ENCODE measurements around the gene SLC6A7. TPM values are rescaled to one million over a fixed set of nuclear protein-coding genes. Genes with fewer than 3 reads are reported as not detected.

SLC6A7 gene
- total RNA-seq, 2 donors from 2014 or later = 13.2 to 30.4 TPM

DNA sequence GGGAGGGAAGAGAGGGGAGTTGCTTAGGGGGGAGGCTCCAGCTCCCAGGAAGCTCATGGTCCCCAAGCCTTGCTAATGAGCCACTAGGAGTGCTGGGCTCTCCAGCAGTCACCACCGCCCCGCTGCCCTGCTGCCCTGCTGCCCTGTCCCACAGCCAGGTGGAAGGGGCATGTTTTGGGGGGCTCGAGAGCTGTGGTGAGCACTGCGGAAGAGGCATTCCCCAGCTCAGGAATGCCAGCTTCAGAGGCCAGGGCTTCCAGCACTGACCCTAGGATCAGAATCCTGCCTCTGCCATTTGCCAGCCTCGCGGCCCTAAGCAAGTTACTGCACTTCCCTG is 16.9 kb downstream of the SLC6A7 start:
- ATAC-seq = no peak

DNA sequence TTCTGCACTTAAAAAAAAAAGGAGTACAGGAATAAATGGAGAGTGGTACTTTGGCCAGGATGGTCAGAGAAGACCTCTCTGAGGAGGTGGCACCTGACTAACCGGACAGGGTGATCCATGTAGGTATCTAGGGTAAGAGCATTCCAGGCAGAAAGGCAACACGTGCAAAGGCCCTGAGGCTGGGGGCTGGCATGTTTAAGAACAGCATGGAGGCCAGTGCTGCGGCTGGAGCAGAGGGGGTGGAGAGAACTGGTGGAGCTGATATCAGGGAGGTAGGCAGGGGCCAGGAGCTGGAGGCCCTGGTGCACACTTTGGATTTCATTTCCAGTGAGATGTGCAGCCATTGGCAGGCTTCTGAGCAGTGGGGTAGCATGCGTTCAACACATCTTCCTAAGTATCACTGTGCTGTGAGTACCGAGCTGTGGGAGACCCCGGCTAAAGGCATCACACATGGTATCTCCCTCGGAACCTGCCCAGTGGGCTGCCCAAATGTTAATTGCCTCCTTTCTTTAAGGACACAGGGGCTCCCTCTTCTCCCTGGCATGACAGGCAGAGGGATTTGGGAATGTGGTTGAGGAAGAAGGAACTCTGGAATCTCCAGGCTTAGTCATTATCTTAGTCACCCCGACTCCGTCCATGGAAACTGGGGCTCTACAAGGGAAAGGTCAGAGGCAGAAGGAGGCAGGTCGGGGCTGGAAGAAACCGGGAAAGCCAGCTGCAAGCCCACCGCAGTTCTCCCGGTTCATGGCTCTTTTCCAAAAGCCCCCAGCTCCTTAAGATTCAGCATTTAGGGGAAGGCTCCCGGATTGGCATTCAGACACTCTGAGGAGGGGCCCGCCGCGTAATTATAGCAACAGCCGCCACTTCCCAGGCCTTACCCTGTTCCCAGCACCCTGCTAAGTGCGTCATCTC is 18.6 kb downstream of the SLC6A7 start:
- DNase-seq (no peak), ATAC-seq (no peak)
- intact Hi-C loops (cut with DNase I, micrococcal nuclease) = no loop called here

More for the DNA sequence above, 16.9 kb downstream of the SLC6A7 start:
- intact Hi-C loops (cut with DNase I, micrococcal nuclease) = no loop called here
- DNase-seq = no peak

GRCh38 chr5:150209099-150209635 is 19.3 kb downstream of the SLC6A7 start:
- ATAC-seq (peak; percentile 69), DNase-seq (peak; percentile 72 to 87)
- intact Hi-C loops (cut with DNase I, micrococcal nuclease) = no loop called here

GRCh38 chr5:150210644-150211043 is 20.8 kb downstream of the SLC6A7 start:
- intact Hi-C loops (cut with DNase I, micrococcal nuclease) = no loop called here
- DNase-seq (no peak), ATAC-seq (peak; percentile 2)

DNA sequence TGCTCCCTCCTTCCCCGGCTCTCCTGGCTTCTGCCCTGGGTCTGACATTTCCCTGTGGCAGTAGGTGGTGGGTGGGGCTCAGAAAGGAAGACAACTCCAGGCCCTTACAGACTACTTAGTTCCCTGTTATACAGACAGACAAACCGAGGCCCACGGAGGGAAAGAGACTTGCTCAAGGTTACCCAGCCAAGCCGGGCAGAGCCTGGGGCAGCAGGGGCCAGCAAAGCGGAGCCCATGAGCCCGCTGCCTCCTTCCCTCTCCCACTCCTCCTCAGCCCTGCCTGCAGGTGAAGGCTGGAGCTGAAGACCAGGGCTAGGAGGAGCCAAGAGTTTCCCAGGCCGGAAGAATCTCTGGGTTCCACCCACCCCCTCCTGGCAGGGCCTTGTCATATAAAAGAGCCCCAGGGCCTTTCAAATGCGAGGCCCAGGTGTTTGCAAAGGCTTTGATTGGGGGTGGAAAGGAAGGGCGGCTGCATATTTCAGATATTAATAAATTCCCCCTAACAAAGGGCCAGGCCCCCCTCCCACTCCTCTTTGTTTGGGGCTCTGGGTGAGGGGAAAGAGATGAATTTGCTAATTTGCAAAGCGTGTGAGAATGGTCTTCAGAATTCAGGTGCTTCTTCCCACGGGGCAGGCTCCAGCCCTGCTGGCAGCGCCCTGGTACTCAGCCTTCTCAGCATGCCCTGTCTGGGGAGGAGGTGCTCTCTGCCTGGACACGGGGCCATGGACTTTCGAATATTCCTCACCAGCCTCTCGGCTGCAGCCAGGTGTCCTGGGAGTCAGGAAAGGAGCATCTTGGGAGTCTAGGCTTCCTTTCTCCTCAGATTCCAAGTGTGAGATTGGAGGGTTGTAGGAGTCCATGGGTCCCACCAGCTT is 21.5 kb downstream of the SLC6A7 start:
- DNase-seq (peak; percentile 72 to 75), ATAC-seq (peak; percentile 68)
- intact Hi-C loops (cut with DNase I, micrococcal nuclease) = no loop called here

- intact Hi-C loops (cut with DNase I, micrococcal nuclease) = no loop called here
- DNase-seq (no peak), ATAC-seq (no peak)
Measured at GRCh38 chr5:150213530-150213929, 23.7 kb downstream of the SLC6A7 start.

DNA sequence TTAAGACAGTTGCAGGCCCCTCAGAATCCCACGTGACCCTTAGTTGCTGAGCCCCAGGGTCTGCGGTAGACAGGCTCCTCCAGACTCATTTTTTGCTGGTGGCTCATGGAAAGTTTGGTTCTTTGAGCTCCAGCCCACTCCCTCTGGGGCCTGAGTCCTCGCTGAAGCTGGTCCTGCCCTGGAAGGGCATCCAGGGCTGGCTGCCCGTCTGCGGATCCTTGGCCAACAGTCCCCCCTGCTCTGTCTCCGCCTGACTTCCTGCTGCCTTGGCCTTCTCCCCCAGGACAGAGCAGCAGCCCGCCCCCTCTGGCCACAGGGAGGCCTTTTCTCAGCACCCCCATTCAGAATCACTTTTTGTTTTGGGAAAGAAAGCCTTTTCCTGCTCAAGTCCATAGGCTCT is 24.4 kb downstream of the SLC6A7 start:
- intact Hi-C loops (cut with DNase I, micrococcal nuclease) = no loop called here
- ATAC-seq (no peak), DNase-seq (no peak)

DNA sequence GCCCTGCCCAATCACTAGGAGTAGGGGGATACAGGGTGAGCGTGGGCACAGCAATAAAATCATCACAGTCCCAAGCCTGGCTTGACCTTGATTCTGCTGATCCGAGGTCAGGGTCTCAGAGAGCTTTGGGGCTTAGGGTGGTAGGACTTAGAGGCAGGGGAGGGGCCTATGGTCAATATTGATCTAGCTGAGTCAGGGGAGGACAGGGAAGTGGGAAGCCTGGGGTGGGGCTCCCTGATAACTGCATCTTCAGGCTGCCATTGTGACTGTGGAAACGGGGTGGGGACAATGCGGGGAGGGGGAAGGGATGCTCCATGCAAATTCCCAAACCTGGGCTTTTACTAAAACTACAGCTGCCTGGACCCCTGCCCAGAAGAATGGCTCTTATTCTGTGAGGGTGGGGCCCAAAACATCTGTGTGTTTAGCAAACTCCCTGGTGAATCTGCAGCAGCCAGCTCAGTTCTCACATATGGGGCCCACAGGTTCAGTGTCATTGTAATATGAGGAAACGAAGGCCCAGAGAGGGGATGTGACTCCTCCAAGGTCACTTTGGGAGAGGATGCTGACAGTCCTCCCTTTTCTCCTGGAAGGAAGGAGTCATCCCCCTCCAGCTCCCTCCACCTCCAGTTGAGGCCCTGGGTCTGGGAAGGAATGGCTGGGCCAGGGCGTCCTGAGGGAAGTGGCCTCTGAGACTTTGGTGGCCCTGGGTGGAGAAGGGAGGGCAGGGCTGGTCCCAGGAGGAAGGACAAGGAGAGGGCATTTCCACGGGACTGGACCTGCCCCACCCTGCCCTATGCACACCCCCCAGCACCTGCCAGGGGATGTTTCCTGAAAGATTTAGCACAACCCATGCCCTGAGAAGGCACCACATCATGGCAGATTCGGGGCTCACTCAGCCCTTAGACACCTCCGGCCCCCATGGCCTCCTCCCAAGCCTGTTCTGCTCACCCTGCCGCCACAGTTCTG is 26.4 kb downstream of the SLC6A7 start:
- peak; percentile 69 to 85 for DNase-seq
- intact Hi-C loops (cut with DNase I, micrococcal nuclease) = loop anchor here (2.0 to 5.0 kb wide), 2 partner anchors 85 to 89 kb away; no protein-coding TSS in a partner anchor
- ATAC-seq = peak; percentile 70

DNA sequence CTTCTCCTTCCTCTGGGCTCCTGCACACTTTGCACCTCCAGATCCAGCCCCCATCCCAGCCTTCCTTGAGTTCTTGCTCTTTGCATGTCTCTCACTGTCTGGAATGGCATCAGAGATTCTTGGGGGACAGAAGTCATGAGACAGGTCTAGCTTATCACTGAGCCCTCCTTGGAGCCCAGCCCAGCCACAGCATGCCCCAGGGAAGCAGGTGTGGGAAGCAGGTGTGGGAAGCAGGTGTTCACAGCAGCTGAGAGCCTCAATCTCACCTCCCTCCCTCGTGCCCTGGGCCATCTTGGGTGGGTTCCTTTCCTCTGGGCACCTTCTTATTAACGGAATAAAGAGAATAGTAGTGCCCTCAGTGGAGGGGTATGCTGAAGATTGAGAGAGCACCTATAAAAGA is 27.2 kb downstream of the SLC6A7 start:
- intact Hi-C loops (cut with DNase I, micrococcal nuclease) = loop anchor here (2.0 to 5.0 kb wide), 2 partner anchors 86 to 90 kb away; no protein-coding TSS in a partner anchor
- peak; percentile 55 to 68 for DNase-seq
- ATAC-seq = peak; percentile 39

GRCh38 chr5:150217873-150218692 is 28.2 kb downstream of the SLC6A7 start:
- peak; percentile 76 to 84 for DNase-seq
- ATAC-seq = peak; percentile 56
- intact Hi-C loops (cut with DNase I, micrococcal nuclease) = loop anchor here (2.0 to 5.0 kb wide), 3 partner anchors 57 to 91 kb away; no protein-coding TSS in a partner anchor

DNA sequence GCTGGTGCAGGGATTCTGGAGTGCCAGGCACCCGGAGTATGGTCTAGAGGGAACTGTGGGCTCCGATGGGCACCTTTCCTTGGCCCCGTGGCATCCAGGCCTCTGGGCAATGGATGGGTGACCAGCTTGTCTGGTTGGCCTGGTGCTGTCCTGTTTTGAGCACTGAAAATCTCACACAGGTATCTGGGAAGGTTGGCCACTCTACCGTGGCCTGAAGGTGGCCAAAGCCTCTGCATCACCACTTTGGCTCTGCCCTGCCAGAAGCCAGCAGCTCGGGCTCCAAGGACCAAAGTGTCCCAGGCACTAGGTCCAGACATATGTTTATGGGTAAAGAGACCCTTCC is 28.8 kb downstream of the SLC6A7 start:
- ATAC-seq (no peak), DNase-seq (no peak)
- intact Hi-C loops (cut with DNase I, micrococcal nuclease) = loop anchor here (2.0 to 5.0 kb wide), 2 partner anchors 58 to 91 kb away; no protein-coding TSS in a partner anchor

DNA sequence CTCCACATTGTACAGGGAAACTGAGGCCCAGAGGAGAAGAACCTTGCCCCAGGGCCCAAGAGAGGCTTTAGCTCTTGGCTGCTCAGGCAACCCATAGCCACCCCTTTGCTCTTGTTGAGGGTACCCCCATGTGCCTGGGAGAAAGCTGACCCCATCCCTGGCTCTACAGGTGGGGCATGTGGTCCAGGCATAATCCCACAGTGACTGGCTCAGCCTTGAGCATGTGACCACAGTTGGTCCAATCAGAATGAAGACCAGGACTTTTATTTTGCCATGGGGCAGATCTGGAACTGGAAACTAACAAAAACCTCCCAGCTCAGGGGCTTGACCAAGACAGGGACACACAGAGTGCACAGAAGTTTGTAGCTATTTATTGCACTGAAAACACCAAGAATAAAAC is 29.3 kb downstream of the SLC6A7 start:
- ATAC-seq (no peak), DNase-seq (no peak)
- intact Hi-C loops (cut with DNase I, micrococcal nuclease) = loop anchor here (2.0 to 5.0 kb wide), 2 partner anchors 58 to 92 kb away; no protein-coding TSS in a partner anchor

- ATAC-seq = no peak
- DNase-seq = no peak
- intact Hi-C loops (cut with DNase I, micrococcal nuclease) = loop anchor here (2.0 to 5.0 kb wide), 2 partner anchors 59 to 93 kb away; no protein-coding TSS in a partner anchor
Measured at GRCh38 chr5:150219861-150220260, 30.0 kb downstream of the SLC6A7 start.

- DNase-seq = no peak
- intact Hi-C loops (cut with DNase I, micrococcal nuclease) = no loop called here
- ATAC-seq = no peak
Measured at GRCh38 chr5:150221471-150221870, 31.6 kb downstream of the SLC6A7 start.

GRCh38 chr5:150222906-150223305 is 33.0 kb downstream of the SLC6A7 start:
- DNase-seq = no peak
- intact Hi-C loops (cut with DNase I, micrococcal nuclease) = no loop called here
- ATAC-seq = no peak

DNA sequence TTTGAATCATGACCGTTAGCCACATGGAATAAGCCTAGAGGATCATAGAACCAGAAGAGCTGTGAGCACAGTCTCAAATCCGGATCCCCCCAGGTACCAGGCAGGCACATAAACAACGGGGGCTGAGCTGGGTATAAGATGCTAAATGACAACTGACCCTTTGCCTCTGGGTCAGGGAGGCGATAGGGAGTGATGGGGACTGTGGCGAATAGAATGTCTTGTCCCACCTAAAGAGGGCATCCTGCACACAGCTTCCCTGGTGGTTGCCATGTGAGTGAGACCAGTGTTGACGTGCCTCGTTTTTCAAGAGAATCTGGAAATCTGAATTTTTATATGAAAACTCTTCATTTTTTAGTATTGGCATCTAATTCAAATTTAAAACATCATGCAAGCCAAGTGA is 33.6 kb downstream of the SLC6A7 start:
- no peak for ATAC-seq
- no peak for DNase-seq
- intact Hi-C loops (cut with DNase I, micrococcal nuclease) = no loop called here

GRCh38 chr5:150224483-150225027 is 34.7 kb downstream of the SLC6A7 start:
- DNase-seq = no peak
- intact Hi-C loops (cut with DNase I, micrococcal nuclease) = no loop called here
- no peak for ATAC-seq
